Motor neuron (in vitro differentiated cells): ENCODE measurements around the gene CUEDC2. TPM values are rescaled to one million over a fixed set of nuclear protein-coding genes. Genes with fewer than 3 reads are reported as not detected.

ENCODE experiments used
- ATAC-seq, 8 experiments: fragments of 200-7000 bp; cut with Tn5 transposase; replicated peaks in 6 of 8; 2 replicates each; pipeline ENCODE4 v1.8.0; 2021; ENCODE audit warnings: mild to moderate bottlenecking in 8 of 8, moderate library complexity in 8 of 8
- H3K27ac ChIP-seq, 2 donors: fragments of 250-450 bp; sonication (Bioruptor Pico); 2 replicates each; pipeline ENCODE4 v1.9.0; 2021; ENCODE audit warnings: antibody characterized with exemption in 2 of 2, mild to moderate bottlenecking in 2 of 2, moderate library complexity in 1 of 2
- H3K4me1 ChIP-seq, 2 donors: fragments of 250-450 bp; sonication (Bioruptor Pico); replicated peaks in 1 of 2; 2 replicates each; pipeline ENCODE4 v1.6.1; 2021; ENCODE audit warnings: antibody characterized with exemption in 2 of 2, mild to moderate bottlenecking in 2 of 2, moderate library complexity in 1 of 2
- H3K4me3 ChIP-seq, 5 donors: fragments of 250-450 bp; sonication (Bioruptor Pico); 2 replicates each; pipeline ENCODE4 v1.9.0; 2021; ENCODE audit warnings: antibody characterized with exemption in 5 of 5, mild to moderate bottlenecking in 5 of 5, moderate library complexity in 4 of 5
- WGBS, 10 experiments: fragments of 450-650 bp; shearing (Covaris generic); methylation state at CpG; one replicate each; pipeline ENCODE4 v1.0.0; 2022; 5-methylcytosine and 5-hydroxymethylcytosine counted together
- in situ Hi-C, 9 experiments: fragments of 400-800 bp; cut with MboI; loops; one replicate each; pipeline ENCODE4 v1.15.0; 2021; ENCODE audit warnings: low sequenced_read_pairs in 9 of 9, low pct_unique_long_range_greater_than_20kb in 2 of 9; ENCODE audit not compliant: unreplicated experiment in 9 of 9
- total RNA-seq, 8 experiments: library from RNA; unstranded; fragments of 300-600 nt; gene quantifications; 2 replicates each; pipeline versions ENCODE4 v1.2.3 to v1.2.4, GENCODE V29; 2022

Gene CUEDC2
- total RNA-seq, 8 experiments from 2014 or later: 47.3 to 99.0 (median 71.7) TPM

DNA sequence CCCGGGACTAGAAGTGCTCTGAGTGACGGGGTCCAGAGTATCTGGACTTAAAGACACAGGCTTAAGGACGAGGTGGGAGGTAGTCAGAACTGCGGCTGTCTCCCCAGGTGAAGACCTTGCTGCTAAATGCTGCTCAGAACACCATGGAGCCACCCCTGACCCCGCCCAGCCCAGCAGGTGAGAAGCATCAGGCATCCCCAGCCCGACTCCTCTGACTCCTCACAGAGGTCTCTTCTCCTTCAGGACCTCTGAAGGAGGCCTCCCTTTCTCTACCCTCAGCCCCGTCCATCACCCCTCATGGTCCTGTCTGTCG lies 31.1 kb downstream of the CUEDC2 start:
- WGBS, 10 experiments: 53 to 80% methylated on average over 1 to 3 of the region's 8 CpGs; no CpG with 5 or more reads in 8 of the 10 experiments
- Histone ChIP-seq H3K4me1 (peaks cover 6% of the 10 kb centered on the region in 2 donors), H3K27ac (no peak overlapping the region), H3K4me3 (no peak overlapping the region)
- in situ Hi-C loops: no loop called here
- ATAC-seq: no peak

DNA sequence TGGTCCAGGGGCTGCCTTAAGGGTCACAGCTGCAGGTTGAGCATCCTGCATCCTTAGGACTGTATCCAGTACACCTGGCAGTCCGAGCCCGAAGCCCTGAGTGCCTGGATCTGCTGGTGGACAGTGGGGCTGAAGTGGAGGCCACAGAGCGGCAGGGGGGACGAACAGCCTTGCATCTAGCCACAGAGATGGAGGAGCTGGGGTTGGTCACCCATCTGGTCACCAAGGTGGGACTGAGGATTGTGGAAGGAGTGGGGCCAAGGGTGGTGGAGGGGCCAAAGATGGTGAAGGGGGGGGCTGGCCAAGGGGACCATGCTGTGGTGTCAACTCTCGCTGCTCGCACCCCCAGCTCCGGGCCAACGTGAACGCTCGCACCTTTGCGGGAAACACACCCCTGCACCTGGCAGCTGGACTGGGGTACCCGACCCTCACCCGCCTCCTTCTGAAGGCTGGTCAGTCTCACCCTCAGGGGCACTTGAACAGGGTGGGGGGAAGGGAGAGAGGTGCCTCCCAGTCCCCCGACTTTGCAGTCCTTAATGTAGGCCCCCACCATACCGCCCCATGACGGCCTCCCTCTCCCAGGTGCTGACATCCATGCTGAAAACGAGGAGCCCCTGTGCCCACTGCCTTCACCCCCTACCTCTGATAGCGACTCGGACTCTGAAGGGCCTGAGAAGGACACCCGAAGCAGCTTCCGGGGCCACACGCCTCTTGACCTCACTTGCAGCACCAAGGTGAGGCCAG lies 31.6 kb downstream of the CUEDC2 start:
- 100% methylated on average over 1 of the region's 22 CpGs; no CpG with 5 or more reads in 9 of the 10 experiments for WGBS, 10 experiments
- no peak overlapping the region for H3K27ac ChIP-seq
- H3K4me1 ChIP-seq: peaks cover 6 to 8% of the 10 kb centered on the region in 2 donors
- in situ Hi-C loops: no loop called here
- no peak for ATAC-seq
- H3K4me3 ChIP-seq: no peak overlapping the region

- in situ Hi-C loops: no loop called here
- WGBS, 10 experiments: no CpG with 5 or more reads among the region's 17 CpGs
- Histone ChIP-seq H3K4me3 (no peak overlapping the region), H3K27ac (peak overlapping the region; percentile 52 to 87), H3K4me1 (peaks cover 6 to 8% of the 10 kb centered on the region in 2 donors)
- no peak for ATAC-seq
Measured at GRCh38 chr10:102400076-102400475, 32.3 kb downstream of the CUEDC2 start.

- peak; percentile 53 to 81 (median 76) for ATAC-seq
- WGBS, 10 experiments: 0% methylated on average over 3 to 21 of the region's 72 CpGs; no CpG with 5 or more reads in 8 of the 10 experiments
- H3K27ac ChIP-seq: peak overlapping the region; percentile 52 to 87
- H3K4me1 ChIP-seq: peaks cover 6 to 8% of the 10 kb centered on the region in 2 donors
- peak overlapping the region; percentile 40 to 50 (median 45) for H3K4me3 ChIP-seq
- in situ Hi-C loops: loop anchor here in 2 of 9 experiments (25.0 kb wide), 1 partner anchor 188 kb away; no protein-coding TSS in a partner anchor
Measured at GRCh38 chr10:102399217-102400021, 33.0 kb downstream of the CUEDC2 start.

- Histone ChIP-seq H3K4me1 (peaks cover 6 to 8% of the 10 kb centered on the region in 2 donors), H3K27ac (peak overlapping the region in 1 of 2 donors; percentile 87), H3K4me3 (peak overlapping the region in 3 of 5 donors; percentile 45 to 50 (median 45))
- WGBS, 10 experiments: 60 to 100% (median 78%) methylated on average over 1 to 7 of the region's 21 CpGs; no CpG with 5 or more reads in 7 of the 10 experiments
- ATAC-seq: no peak
- in situ Hi-C loops: loop anchor here in 2 of 9 experiments (25.0 kb wide), 1 partner anchor 189 kb away; no protein-coding TSS in a partner anchor
Measured at GRCh38 chr10:102398172-102399020, 34.0 kb downstream of the CUEDC2 start.

DNA sequence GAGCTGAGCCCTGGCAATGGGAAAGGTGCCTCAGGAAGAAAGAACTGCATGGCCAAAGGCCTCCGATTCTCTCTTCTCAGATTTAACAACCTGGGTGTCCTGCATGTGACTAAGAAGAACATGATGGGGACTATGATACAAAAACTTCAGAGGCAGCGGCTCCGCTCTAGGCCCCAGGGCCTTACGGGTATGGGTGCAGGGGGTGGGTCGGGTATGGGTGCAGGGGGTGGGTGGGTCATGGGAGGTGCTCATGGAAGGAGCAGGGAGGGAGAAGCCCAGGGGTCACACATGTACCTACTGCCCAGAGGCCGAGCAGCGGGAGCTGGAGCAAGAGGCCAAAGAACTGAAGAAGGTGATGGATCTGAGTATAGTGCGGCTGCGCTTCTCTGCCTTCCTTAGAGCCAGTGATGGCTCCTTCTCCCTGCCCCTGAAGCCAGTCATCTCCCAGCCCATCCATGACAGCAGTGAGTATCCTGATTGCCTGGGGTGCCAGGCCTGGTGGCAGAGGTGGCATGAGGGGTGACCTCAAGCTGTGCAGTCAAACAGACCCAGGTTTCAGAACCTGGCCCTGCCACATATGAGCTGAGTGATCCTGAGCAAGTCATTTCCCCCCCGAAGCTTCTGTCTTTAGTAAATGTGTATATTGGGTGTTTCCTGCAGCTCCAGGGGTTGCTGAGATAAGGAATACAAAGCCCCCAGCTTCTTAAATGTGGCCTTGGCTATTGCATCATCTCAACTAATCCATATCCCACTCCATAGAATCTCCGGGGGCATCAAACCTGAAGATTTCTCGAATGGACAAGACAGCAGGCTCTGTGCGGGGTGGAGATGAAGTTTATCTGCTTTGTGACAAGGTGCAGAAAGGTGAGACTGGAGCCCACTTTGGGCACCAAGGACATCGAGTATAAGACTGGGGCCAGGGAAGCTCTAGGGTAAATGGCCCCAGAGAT lies 34.9 kb downstream of the CUEDC2 start:
- peaks cover 6 to 8% of the 10 kb centered on the region in 2 donors for H3K4me1 ChIP-seq
- in situ Hi-C loops: loop anchor here in 2 of 9 experiments (25.0 kb wide), 1 partner anchor 190 kb away; no protein-coding TSS in a partner anchor
- H3K27ac ChIP-seq: no peak overlapping the region
- no peak overlapping the region for H3K4me3 ChIP-seq
- 83 to 100% (median 95%) methylated on average over 1 to 2 of the region's 14 CpGs; no CpG with 5 or more reads in 6 of the 10 experiments for WGBS, 10 experiments
- ATAC-seq: no peak

GRCh38 chr10:102396730-102397151 lies 35.6 kb downstream of the CUEDC2 start:
- in situ Hi-C loops: loop anchor here in 2 of 9 experiments (25.0 kb wide), 1 partner anchor 191 kb away; no protein-coding TSS in a partner anchor
- WGBS, 10 experiments: 33 to 94% (median 82%) methylated on average over 2 to 5 of the region's 12 CpGs; no CpG with 5 or more reads in 4 of the 10 experiments
- no peak overlapping the region for H3K27ac ChIP-seq
- H3K4me3 ChIP-seq: no peak overlapping the region
- ATAC-seq: no peak
- peaks cover 6 to 8% of the 10 kb centered on the region in 2 donors for H3K4me1 ChIP-seq

DNA sequence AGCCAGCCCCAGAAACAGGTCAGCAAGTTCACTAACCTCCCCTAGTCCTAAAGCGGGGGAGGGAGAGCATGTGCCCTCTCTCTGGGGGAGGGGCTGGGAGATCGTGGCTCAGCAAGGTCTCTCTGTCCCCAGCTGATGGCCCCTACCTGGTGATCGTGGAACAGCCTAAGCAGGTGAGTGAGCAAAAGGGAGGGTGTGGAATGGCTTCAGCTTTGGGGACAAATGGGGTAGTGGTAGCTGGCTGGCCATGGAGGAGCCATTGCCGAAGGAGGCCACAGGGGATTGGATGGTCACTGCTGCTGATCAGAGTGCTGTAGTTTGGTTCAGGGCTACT lies 36.1 kb downstream of the CUEDC2 start:
- WGBS, 10 experiments: 100% methylated on average over 1 of the region's 4 CpGs; no CpG with 5 or more reads in 8 of the 10 experiments
- no peak overlapping the region for H3K27ac ChIP-seq
- no peak for ATAC-seq
- peak overlapping the region in 2 of 5 donors; percentile 67 to 77 for H3K4me3 ChIP-seq
- peaks cover 6 to 8% of the 10 kb centered on the region in 2 donors for H3K4me1 ChIP-seq
- in situ Hi-C loops: loop anchor here in 2 of 9 experiments (25.0 kb wide), 1 partner anchor 191 kb away; no protein-coding TSS in a partner anchor

DNA sequence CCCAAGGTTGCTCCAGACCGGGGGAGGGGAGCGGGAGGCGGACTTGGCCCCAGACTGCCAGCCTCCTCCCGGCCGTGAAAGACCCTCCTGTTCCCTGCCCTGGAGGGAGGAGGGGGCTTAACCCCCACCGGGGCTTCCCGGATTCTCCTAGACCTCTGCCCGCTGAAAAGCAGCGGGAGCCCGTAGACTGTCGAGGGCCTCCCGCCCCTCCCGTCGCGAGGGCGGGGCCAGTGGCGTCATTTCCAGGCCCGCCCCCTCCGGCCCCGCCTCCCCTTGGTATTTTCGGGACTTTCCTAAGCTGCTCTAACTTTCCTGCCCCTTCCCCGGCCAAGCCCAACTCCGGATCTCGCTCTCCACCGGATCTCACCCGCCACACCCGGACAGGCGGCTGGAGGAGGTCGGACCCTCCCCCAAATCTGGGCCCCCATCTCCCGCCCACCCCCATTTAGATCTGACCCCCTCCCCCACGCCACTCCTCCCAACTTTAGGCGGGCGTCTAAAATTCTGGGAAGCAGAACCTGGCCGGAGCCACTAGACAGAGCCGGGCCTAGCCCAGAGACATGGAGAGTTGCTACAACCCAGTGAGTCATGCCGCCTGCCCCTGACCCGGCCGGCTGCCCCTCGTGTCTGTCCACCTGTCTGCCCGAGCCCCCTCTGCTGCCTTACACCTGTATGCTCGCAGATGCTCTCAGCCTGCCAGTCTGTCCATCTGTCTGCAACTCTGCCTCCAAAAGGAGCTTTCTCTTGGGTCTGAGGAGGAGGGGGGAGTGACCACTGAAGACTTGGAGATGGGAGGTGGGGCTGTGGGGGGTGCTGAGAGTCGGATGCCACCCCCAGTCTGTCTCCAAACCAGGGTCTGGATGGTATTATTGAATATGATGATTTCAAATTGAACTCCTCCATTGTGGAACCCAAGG lies 36.7 kb downstream of the CUEDC2 start, which contains the start of gene NFKB2:
Gene NFKB2, plus strand, starts transcription at position 306 of the 917 bp plus-strand sequence. Its CDS starts 255 bp downstream, at position 561.
- in situ Hi-C loops: loop anchor here in 2 of 9 experiments (25.0 kb wide), 1 partner anchor 192 kb away; no protein-coding TSS in a partner anchor
- ATAC-seq: peak; percentile 15 to 44 (median 23)
- Histone ChIP-seq H3K4me3 (peak within 1 kb of the TSS; percentile 37 to 77 (median 61)), H3K27ac (peak within 1 kb of the TSS in 1 of 2 donors; percentile 25), H3K4me1 (peaks cover 6 to 8% of the 10 kb centered on the region in 2 donors)
- WGBS, 10 experiments: no CpG with 5 or more reads among the region's 42 CpGs

- in situ Hi-C loops: loop anchor here in 2 of 9 experiments (25.0 kb wide), 1 partner anchor 192 kb away; no protein-coding TSS in a partner anchor
- WGBS, 10 experiments: 0 to 5% methylated on average over 2 to 9 of the region's 35 CpGs; no CpG with 5 or more reads in 8 of the 10 experiments
- peak in 1 of 8 experiments; percentile 0 for ATAC-seq
- H3K4me3 ChIP-seq: peak overlapping the region; percentile 37 to 77 (median 61)
- H3K4me1 ChIP-seq: peaks cover 3 to 6% of the 10 kb centered on the region in 2 donors
- H3K27ac ChIP-seq: peak overlapping the region in 1 of 2 donors; percentile 25
Measured at GRCh38 chr10:102394801-102395399, 37.5 kb downstream of the CUEDC2 start.
